Frontal cortex (tissue), 4 donors: ENCODE data around the gene DNAAF5. TPM values are rescaled to one million over a fixed set of nuclear protein-coding genes. Genes with fewer than 3 reads are reported as not detected.

ENCODE experiments used
- DNase-seq, 2 donors: peaks; one replicate each; pipeline ENCODE4 v3.0.0; 2012; ENCODE audit warnings: low spot score in 2 of 2
- FAIRE-seq: peaks from 2 replicates; lab custom pipeline; 2012; peaks lifted over from hg19 to GRCh38; lab: Jason Lieb, UNC
- total RNA-seq: library from RNA; depleted of rRNA; stranded (reverse); fragments of >200 nt; gene quantifications from one replicate; pipeline ENCODE4 v1.2.3, GENCODE V29; 2014
- donor health status: control.
- donor health status: control.
- donor health status: control.

The DNAAF5 gene
- total RNA-seq, 1 donor from 2014 or later = 6.5 TPM

- FAIRE-seq (no peak), DNase-seq (no peak)
These were observed 34.6 kb downstream of the DNAAF5 start for GRCh38 chr7:761101-761500.

DNA sequence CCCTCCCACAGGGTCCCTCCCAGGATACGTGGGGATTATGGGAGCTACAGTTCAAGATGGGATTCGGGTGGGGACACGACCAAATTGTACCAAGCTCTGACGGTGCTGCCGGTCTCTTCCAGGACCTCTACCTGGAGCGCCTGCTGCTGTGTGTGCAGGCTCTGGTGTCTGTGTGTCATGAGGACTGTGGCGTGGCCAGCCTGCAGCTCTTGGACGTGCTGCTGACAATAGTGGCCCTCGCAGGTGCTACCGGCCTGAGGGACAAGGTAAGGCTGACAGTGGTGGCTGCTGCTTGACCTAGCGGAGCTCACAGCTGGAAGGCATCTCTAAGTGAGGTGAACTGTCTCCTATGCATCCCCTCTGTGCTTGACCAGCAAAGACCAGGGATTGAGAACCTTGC, 35.1 kb downstream of the DNAAF5 start:
- FAIRE-seq (no peak), DNase-seq (no peak)

DNA sequence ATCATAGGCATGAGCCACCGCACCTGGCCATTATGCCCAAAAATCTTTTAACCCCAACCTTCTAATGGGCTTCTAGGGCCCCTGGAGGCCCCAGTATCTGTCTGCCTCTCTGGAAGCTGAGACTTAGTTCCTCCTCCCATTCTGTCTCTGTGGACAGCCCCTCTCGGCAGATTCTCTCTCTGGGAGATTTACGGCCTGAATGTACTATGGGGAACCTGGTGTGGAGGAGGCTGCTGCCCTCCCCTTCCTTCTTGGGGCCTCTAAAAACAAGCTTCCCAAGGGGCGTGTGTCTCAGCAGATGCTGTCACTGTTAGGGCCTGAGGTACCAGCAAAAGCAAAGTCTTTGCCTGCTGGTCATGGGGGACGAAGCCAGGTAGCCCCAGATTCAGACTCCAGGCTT, 36.4 kb downstream of the DNAAF5 start:
- FAIRE-seq = no peak
- no peak for DNase-seq

- no peak for FAIRE-seq
- no peak for DNase-seq
These were observed 37.3 kb downstream of the DNAAF5 start for GRCh38 chr7:763762-764161.

DNA sequence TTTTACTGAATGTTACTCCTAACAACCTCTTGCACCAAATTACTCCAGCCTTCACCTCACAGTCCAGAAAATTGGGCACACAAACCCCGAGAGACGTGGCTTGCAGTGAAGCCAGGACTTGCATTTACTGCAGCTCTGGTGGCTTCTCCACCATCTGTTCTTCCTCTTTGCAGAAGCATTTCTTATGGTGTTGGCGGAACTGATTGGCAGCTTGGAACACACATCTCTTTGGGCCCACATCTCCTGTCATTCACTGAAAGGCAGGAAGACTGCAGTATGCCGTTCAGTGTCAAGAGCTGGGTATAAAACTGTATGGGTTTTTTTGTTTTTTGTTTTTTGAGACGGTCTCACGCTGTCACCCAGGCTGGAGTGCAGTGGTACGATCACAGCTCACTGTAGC, 38.9 kb downstream of the DNAAF5 start:
- DNase-seq (no peak), FAIRE-seq (no peak)

GRCh38 chr7:767580-767940, 41.1 kb downstream of the DNAAF5 start:
- no peak for DNase-seq
- no peak for FAIRE-seq

- no peak for FAIRE-seq
- peak in 1 of 2 donors; percentile 73 for DNase-seq
These were observed 41.6 kb downstream of the DNAAF5 start for GRCh38 chr7:767941-768731.

DNA sequence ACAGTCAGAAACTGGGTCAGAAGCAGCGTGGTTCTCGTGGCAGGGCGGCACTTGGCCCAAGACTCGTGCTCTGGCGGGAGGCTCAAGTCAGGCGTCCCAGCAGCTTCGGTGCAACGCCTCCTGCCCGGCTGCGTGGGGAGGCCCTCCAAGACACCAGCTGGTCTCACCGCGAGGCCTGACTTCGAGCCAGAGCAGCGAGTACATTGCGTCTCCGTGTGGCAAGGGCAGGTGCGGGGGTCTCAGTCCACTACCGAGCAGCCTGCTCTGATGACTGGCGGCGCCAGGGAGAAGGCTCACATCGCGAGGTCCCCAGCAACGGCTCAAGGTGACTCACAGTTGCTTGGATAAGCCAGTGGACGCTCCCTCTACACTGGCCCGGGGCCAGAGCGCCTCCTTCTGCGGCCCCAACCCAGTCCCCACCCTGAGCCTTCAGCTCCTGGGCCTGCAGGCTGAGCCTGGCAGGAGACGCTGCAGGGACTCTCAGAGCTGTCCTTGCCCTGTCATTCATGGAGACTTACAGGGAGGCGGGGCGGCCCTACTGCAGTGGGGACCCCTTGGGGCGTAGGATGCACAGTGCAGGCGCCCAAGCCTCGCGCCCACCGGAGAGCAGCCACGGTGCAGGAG, 42.5 kb downstream of the DNAAF5 start:
- no peak for FAIRE-seq
- DNase-seq = no peak

- no peak for DNase-seq
- no peak for FAIRE-seq
These were observed 43.8 kb downstream of the DNAAF5 start for GRCh38 chr7:770336-770735.

DNA sequence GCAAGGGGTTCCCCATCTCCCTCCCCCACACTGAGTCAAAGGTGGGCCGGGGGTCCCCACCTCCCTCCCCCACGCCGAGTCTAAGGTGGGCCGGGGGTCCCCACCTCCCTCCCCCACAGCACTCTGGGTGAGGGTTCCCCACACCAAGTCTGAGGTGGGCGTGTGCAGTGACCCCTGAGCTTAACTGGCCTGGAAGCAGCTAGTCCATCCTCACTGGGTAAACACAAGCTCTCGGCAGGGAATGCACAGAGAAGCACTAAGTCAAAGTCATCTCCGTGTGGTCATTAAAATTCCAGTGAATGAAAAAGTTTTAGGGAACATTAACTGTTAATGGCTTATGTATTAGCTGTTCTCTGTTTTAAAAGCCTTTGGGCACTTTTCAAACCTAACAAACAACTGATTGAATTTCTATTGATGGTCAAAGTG, 44.3 kb downstream of the DNAAF5 start:
- FAIRE-seq = no peak
- no peak for DNase-seq

GRCh38 chr7:771234-772004, 44.9 kb downstream of the DNAAF5 start:
- DNase-seq (no peak), FAIRE-seq (no peak)

GRCh38 chr7:772005-772294, 45.5 kb downstream of the DNAAF5 start:
- no peak for FAIRE-seq

DNA sequence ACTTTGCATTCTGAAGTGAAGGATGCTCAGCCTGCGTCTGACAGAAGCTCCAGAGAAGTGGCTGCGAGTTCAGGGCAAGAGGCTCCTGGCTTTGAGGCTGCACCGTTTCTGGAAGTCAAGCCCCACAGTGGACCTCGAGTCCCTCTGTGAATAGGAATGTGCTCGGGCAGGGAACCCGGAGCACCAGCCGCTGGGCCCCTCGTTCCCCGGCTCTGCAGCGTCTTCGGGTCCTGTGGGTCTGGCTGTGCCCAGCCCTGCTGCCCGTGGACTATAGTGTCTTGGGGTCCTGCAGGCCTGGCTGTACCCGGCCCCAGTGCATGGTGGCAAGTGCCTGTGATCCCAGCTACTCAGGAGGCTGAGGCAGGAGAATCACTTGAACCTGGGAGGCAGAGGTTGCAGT, 45.9 kb downstream of the DNAAF5 start:
- FAIRE-seq = no peak
- no peak for DNase-seq

More at GRCh38 chr7:772005-772294, 45.5 kb downstream of the DNAAF5 start:
- no peak for DNase-seq

GRCh38 chr7:772861-773621, 46.5 kb downstream of the DNAAF5 start:
- no peak for FAIRE-seq

DNA sequence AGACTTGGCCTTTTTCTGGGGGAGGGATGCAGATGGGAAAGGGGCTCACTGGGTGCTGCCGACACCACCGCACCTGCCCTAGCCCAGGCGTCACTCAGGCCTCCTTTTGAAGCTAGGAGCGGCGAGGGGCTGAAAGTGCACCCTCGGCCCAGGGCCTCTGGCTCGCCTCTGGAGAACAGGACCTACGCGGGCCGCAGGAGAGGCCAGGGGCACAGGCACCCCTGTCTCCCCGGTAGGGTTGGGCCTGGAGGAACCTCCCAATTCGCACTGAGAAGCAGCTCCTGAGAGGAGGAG, 47.1 kb downstream of the DNAAF5 start:
- DNase-seq = no peak
- no peak for FAIRE-seq

More at GRCh38 chr7:772861-773621, 46.5 kb downstream of the DNAAF5 start:
- no peak for DNase-seq

GRCh38 chr7:774161-775109, 47.9 kb downstream of the DNAAF5 start:
- FAIRE-seq = no peak
- DNase-seq = peak; percentile 69 to 76

GRCh38 chr7:776381-776780, 49.9 kb downstream of the DNAAF5 start:
- no peak for FAIRE-seq
- DNase-seq = no peak

- FAIRE-seq (no peak), DNase-seq (no peak)
These were observed 50.7 kb downstream of the DNAAF5 start for GRCh38 chr7:776992-777727.

- no peak for FAIRE-seq
These were observed 51.2 kb downstream of the DNAAF5 start for GRCh38 chr7:777728-778078.

More at GRCh38 chr7:777728-778078, 51.2 kb downstream of the DNAAF5 start:
- DNase-seq = no peak
